GM19025 (cell line): Measurements from ENCODE around the gene COL6A3.

Source experiments
- ATAC-seq: cut with Tn5 transposase; IDR thresholded peaks from one replicate; pipeline ENCODE4 v1.9.1; 2021; ENCODE audit warnings: mild to moderate bottlenecking, low read depth, moderate library complexity; ENCODE audit not compliant: unreplicated experiment

COL6A3 gene

GRCh38 chr2:237352279-237352845, 61.6 kb downstream of the COL6A3 start:
- no peak for ATAC-seq

DNA sequence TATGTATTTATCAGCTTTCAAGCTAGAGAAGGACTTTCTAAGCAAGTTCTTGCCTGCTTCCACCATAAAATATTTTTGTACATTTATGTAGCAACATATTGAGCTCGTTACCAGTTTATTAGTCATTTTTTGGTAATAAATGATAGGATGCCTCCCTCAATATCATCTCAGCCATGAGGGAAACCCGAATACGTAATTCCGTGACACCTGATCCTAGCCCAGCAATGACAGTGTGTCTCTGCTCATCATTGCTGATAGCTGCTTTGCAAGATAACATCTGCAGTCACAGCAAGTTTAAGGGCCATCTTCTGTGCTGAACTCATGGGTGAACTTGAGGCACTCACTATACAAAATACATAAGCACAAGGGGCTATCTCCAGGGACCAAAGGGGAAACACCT, 62.2 kb downstream of the COL6A3 start:
- ATAC-seq: no peak

- ATAC-seq: no peak
Observed at GRCh38 chr2:237351046-237351445, 62.9 kb downstream of the COL6A3 start.

DNA sequence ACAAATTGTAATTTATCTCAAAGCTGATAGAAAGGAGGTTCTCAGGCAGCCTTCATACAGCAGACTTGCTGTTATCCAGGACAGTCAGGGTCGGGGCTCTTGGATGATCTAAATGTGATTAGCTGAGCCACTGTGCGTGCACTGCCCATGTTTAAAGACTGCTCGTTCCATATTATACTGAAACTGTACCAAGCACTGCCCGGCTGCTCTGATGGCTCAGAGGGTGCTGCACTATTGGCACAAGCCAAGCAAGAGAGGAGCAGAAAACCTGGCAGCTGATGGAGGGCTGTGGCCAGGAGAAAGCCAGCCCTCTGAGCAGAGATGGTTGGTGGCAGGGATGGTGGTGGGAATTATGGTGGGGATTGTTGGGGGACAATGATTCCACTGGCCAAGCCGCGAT, 63.4 kb downstream of the COL6A3 start:
- ATAC-seq: no peak

- ATAC-seq: no peak
Observed at GRCh38 chr2:237350070-237350469, 63.9 kb downstream of the COL6A3 start.

DNA sequence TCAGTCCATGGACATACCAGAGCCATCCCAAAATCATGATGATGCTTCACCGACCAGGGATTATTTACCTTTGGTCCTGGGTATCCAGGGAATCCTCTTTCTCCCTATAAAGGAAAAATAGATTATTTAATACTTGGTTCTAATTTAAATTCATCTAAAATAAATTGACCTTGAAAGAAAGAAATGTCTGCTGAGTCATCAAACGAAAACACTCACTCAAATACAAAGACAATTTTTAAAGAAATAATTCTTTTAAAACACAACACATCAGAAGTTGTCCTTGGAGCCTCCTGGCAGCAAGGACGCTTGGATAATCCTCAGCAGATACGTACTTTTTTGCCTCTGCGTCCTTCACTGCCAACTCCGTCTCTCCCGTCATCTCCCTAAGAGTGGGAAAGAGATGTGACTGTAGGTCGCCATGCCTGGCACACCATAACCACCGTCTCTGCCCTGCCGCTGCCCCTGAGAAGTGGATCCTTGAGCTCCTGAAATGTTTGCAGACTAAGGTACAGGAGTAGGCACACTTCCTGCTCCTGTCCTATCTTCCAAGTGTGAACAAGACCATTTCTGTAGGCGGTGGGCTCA, 65.6 kb downstream of the COL6A3 start:
- no peak for ATAC-seq

- no peak for ATAC-seq
Observed at GRCh38 chr2:237345891-237346640, 67.9 kb downstream of the COL6A3 start.

GRCh38 chr2:237345411-237345810, 68.6 kb downstream of the COL6A3 start:
- ATAC-seq: no peak

DNA sequence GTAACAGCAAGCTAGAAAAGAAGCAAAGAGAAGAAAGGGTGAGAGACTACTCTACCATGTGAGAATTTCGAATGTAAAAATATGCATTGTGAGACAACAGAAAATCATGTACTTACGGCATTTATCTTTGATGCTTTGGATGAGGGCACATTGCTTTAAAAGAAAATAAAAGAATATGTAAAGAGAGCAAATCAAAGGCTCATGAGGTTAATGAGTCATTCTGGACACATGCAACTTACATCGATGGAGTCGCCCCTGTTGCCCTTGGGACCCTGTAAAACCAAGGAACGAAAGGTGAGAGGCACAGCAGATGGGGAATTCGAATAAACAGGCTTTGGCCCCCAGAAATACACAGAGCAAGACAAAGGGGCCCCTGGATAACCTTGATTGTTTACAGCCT, 69.0 kb downstream of the COL6A3 start:
- no peak for ATAC-seq

DNA sequence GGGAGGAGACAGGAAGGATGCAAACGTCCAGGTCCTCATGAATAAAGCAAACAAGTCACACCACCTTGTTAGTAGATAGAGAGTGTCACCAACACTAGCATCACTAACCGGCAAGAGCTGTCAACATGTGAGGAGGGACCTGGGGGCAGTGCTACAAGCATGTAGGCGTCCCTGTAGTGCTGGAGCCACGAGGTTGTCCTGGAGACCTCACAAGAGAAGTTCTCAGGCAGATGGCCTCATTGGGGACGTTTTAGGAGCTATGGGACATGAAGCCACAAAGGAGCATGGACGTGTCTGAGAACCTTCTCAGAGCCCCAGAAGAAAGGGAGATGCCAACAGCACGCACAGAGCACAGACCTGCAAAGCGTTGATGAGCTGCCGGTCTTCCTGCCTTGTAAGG, 70.0 kb downstream of the COL6A3 start:
- ATAC-seq: no peak

DNA sequence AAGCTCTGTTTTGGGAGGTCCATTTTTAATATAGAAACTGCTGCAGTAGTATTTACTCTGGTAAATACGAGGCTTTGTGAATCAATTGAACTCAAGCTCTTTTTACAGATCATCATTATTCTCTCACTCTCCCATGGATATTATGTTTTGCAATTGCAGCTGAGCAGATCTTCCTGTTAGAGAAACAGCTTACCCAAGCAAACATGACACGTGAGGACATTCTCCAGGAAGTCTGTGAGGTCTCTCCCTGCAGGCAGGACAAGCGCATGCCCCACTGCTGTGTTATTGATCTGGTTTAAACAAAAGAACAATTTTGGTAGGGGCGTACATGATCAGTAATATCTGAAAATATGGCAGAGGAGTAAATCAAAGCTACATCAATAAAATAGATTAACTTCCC, 72.1 kb downstream of the COL6A3 start:
- no peak for ATAC-seq

DNA sequence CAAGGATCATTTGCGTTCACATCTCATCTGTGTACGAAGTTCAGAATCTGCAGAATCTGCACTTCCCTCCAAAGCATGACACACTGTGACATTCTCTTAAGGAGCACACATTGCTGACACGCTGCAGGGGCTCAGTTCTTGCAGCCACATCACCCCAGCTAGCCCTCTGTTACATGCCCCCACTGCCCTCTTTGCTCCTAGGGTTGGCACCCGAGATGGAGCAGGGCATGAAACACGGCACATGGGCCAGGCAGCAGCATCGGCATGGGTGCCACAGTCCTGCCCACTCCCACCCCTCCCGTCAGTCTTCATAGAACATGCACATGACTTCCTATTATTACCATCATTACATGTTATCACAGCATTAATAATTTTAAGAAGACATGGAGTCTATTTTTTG, 76.4 kb downstream of the COL6A3 start:
- no peak for ATAC-seq

- ATAC-seq: no peak
Observed at GRCh38 chr2:237336131-237336530, 77.8 kb downstream of the COL6A3 start.

DNA sequence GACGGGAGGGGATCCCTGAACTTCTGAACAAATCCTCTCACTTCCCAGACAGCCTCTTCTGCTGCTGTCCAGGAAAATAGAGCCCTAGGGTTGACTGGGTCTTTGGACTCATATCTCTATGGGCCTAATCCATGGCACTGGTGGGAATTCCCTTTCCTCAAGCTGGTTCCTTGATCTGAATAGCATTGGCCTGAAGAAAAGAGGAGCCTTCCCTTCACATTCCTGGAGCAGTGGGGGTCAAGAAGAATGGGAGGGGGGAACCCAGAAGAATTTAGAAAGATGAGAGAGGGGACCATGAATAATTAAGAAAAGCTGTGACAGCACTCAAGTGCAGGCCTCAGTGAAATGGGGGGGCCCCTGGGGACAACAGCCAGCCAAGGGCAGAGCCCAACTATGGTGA, 80.2 kb downstream of the COL6A3 start:
- no peak for ATAC-seq

DNA sequence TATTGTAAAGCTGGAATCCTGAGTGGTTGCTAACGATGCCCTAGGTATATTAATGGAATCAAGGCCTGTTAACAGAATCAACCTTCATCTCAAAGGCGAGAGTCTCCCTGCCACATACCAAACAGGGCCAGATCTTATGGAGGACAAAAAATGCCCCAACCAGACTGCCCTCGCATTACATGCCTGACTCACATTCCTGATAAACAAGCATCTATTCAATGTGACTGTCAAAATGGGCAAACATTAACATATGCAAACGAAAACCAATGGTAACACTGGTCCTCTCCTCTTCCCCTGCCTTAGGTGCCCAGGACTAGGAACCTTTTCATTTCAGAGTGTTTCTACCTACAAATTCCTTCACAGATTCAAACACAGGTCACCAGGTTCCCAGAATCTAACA, 83.4 kb downstream of the COL6A3 start:
- ATAC-seq: no peak

- no peak for ATAC-seq
Observed at GRCh38 chr2:237327175-237327950, 86.6 kb downstream of the COL6A3 start.

DNA sequence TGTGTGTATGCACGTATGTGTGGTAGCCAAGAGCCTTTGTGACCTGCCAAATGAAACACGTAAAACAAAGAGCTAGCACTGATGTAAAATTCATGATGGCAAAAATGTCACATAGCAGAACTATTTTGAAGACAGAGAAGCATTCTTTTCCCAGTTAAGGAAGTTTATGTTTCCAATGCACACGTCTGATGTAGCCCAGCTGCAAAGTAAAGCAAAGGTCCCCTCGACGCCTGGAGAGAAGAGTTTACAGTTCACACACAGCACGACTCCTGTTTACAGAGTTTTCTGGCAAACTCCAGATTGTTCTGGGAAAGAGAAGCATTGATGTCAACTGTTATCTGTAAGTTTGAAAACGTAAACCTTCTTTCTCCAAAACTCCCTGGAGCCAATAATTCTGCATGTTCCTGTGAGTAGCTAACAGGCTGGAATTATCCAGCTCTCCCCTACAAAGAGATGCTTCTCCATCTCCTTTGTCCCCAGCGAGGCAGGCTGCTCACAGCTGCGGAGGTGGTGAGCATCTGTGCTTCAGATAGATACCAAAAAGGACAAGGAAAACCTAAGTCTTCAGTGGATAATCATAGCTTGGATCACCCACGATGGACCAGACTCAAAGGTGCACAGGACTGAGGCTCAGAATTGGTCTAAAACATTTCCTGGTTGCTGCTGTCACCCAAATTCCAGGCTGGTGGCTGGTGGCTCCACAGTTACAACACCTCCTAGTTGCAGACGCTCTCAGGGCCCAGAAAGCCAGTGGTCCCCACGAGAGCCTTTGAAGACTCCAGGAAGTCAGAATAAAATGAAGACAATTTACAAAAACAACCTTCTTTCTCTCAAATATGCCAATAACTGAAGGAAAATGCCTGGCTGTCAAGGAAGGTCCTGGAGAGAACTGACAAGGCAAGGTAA, 87.4 kb downstream of the COL6A3 start:
- no peak for ATAC-seq

DNA sequence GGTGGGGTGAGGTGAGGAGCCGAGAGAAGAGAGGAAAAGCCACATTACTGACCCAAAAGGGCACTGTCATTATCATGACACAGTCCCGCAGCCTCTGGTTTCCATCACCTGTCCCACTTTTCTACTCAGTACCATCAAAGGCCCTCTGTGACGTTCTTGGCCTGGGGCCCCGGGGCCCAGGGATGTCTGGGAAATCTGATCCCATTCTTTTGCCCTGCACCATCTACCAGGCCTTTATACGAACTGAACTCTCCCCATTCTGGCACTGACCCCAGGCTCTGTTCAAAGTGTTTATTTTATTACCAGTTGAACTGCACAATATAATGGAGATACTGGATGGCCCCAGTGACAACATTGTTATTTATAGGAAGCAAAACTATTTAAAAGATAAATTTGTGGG, 89.1 kb downstream of the COL6A3 start:
- ATAC-seq: no peak

- no peak for ATAC-seq
Observed at GRCh38 chr2:237324405-237324831, 89.5 kb downstream of the COL6A3 start.

DNA sequence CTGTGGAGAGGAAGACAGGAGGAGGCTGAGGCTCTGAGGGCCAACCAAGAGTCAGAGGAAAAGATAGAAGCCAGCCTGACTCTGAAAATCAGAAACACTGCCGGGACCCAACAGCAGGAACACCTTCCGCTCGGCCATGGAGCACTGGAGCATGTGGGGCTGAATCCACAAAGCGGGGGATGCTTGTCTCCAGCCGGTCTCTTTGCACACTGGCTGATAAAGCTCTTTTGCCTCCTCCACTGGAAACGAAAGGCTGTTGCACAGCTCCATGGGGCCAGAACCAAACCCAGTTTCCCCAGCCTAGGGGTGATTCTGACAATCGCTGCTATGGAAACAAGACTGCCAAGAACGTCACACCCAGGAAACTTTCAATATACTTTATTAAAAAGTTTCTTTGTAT, 90.3 kb downstream of the COL6A3 start:
- no peak for ATAC-seq
